Caco-2 (cell line): ENCODE data around the gene OR2T10. TPM values are rescaled to one million over a fixed set of nuclear protein-coding genes. Genes with fewer than 3 reads are reported as not detected.

ENCODE experiments used
- BruUV-seq: library from RNA; stranded (reverse); fragments of 400-500 nt; replicated peaks from 2 replicates; lab custom pipeline; 2021; lab: Mats Ljungman, UMichigan
- CTCF ChIA-PET: fragments of 300-600 bp; sonication (Branson Sonifier 250); formaldehyde crosslinking; loops from one replicate; lab custom pipeline; 2022; ENCODE audit warnings: antibody characterized with exemption; lab: Charles Lee
- POLR2A ChIA-PET: fragments of 300-600 bp; sonication (Branson Sonifier 250); formaldehyde crosslinking; loops from one replicate; lab custom pipeline; 2022; ENCODE audit warnings: antibody characterized with exemption; lab: Charles Lee
- DNase-seq, 2 experiments: peaks; one replicate each; pipeline versions ENCODE4 v3.0.0 to v3.0.0-alpha.2; 2020 to 2022
- H3K27me3 ChIP-seq: replicated peaks from 2 replicates; pipeline ENCODE4 v1.6.0; 2011; ENCODE audit warnings: low read length; ENCODE audit not compliant: control insufficient read depth, insufficient read depth
- H3K36me3 ChIP-seq: 2 replicates; pipeline ENCODE4 v1.5.1; 2011; ENCODE audit warnings: low read length; ENCODE audit not compliant: control insufficient read depth, insufficient read depth
- H3K4me1 ChIP-seq: fragments of 250-450 bp; sonication (Bioruptor Pico); 2 replicates; pipeline ENCODE4 v1.5.1; 2020; ENCODE audit warnings: mild to moderate bottlenecking
- H3K4me3 ChIP-seq: 2 replicates; pipeline ENCODE4 v1.5.1; 2011; ENCODE audit warnings: low read depth, mild to moderate bottlenecking, control low read depth, low read length
- H3K9me3 ChIP-seq: fragments of 250-450 bp; sonication (Bioruptor Pico); 2 replicates; pipeline ENCODE4 v1.5.1; 2020; ENCODE audit warnings: mild to moderate bottlenecking, moderate library complexity
- H3K27ac Mint-ChIP-seq: one replicate; pipeline ENCODE4 v1.8.0; 2022; ENCODE audit warnings: mixed read lengths; ENCODE audit not compliant: unreplicated experiment
- H3K27me3 Mint-ChIP-seq: one replicate; pipeline ENCODE4 v1.8.0; 2022; ENCODE audit warnings: mixed read lengths; ENCODE audit not compliant: insufficient read depth, unreplicated experiment
- H3K36me3 Mint-ChIP-seq: one replicate; pipeline ENCODE4 v1.8.0; 2022; ENCODE audit warnings: mild to moderate bottlenecking, mixed read lengths; ENCODE audit not compliant: insufficient read depth, unreplicated experiment
- H3K4me1 Mint-ChIP-seq: one replicate; pipeline ENCODE4 v1.8.0; 2022; ENCODE audit warnings: low read depth, mixed read lengths; ENCODE audit not compliant: unreplicated experiment
- H3K4me3 Mint-ChIP-seq: one replicate; pipeline ENCODE4 v1.8.0; 2022; ENCODE audit warnings: mild to moderate bottlenecking, moderate library complexity, mixed read lengths; ENCODE audit not compliant: unreplicated experiment
- H3K9me3 Mint-ChIP-seq: one replicate; pipeline ENCODE4 v1.8.0; 2022; ENCODE audit warnings: mixed read lengths; ENCODE audit not compliant: unreplicated experiment
- CTCF ChIP-seq, 2 experiments: fragments of 200-600 bp in 1 of 2; IDR thresholded peaks; 1 replicate in 1 of 2; 2 replicates in 1 of 2; pipeline versions ENCODE4 v1.5.1 to v1.8.0; 2011 to 2022; ENCODE audit warnings: antibody characterized with exemption in 1 of 2, control low read depth in 1 of 2, inconsistent platforms in 1 of 2, low read depth in 1 of 2, low read length in 1 of 2, mild to moderate bottlenecking in 1 of 2, moderate library complexity in 1 of 2; ENCODE audit not compliant: insufficient read depth in 1 of 2, severe bottlenecking in 1 of 2, unreplicated experiment in 1 of 2
- intact Hi-C: fragments of 100-400 bp; cut with micrococcal nuclease; formaldehyde crosslinking; loops from one replicate; pipeline ENCODE4 v1.10.0; 2022; ENCODE audit not compliant: unreplicated experiment
- total RNA-seq: library from RNA; stranded (reverse); gene quantifications from 2 replicates; pipeline ENCODE4 v1.2.3, GENCODE V29; 2022

The OR2T10 gene
- total RNA-seq, 1 experiment from 2014 or later: not detected

GRCh38 chr1:248610301-248610700 is 12.8 kb upstream of the OR2T10 start:
- no peak for TF ChIP-seq CTCF (IDR thresholded peaks at IDR 0.05; ENCODE audit: insufficient read depth in 1 of 2, low read depth in 1 of 2, low read length in 1 of 2, severe bottlenecking in 1 of 2, unreplicated experiment in 1 of 2)
- Histone ChIP-seq H3K4me3 (no peak overlapping the region), H3K4me1 (no peaks in the 10 kb centered on the region), H3K27me3 (no peaks in the 10 kb centered on the region), H3K9me3 (no peaks in the 10 kb centered on the region), H3K36me3 (no peaks in the 10 kb centered on the region)
- H3K9me3 Mint-ChIP-seq: no peaks in the 10 kb centered on the region
- H3K27me3 Mint-ChIP-seq: peaks cover 3% of the 10 kb centered on the region
- H3K4me3 Mint-ChIP-seq: no peak overlapping the region
- no peak overlapping the region for H3K27ac Mint-ChIP-seq
- DNase-seq: no peak
- no peaks in the 10 kb centered on the region for H3K4me1 Mint-ChIP-seq
- BruUV-seq: no TSS peak
- CTCF ChIA-PET: no interaction called here
- intact Hi-C loops: no loop called here
- no peaks in the 10 kb centered on the region for H3K36me3 Mint-ChIP-seq
- POLR2A ChIA-PET: no interaction called here

GRCh38 chr1:248599396-248599795 is 1.9 kb upstream of the OR2T10 start:
- no peaks in the 10 kb centered on the region for H3K36me3 ChIP-seq
- DNase-seq: no peak
- Mint-ChIP-seq H3K27ac (no peak overlapping the region), H3K4me3 (no peak overlapping the region), H3K27me3 (no peaks in the 10 kb centered on the region), H3K36me3 (no peaks in the 10 kb centered on the region), H3K4me1 (no peaks in the 10 kb centered on the region), H3K9me3 (no peaks in the 10 kb centered on the region)
- H3K4me1 ChIP-seq: no peaks in the 10 kb centered on the region
- TF ChIP-seq CTCF (IDR thresholded peaks at IDR 0.05; ENCODE audit: insufficient read depth in 1 of 2, low read depth in 1 of 2, low read length in 1 of 2, severe bottlenecking in 1 of 2, unreplicated experiment in 1 of 2): no peak
- no peaks in the 10 kb centered on the region for H3K27me3 ChIP-seq
- BruUV-seq: no TSS peak
- POLR2A ChIA-PET: no interaction called here
- H3K4me3 ChIP-seq: no peak overlapping the region
- H3K9me3 ChIP-seq: no peaks in the 10 kb centered on the region
- CTCF ChIA-PET: no interaction called here
- intact Hi-C loops: no loop called here

- no peak for DNase-seq
- H3K27me3 Mint-ChIP-seq: no peaks in the 10 kb centered on the region
- no peaks in the 10 kb centered on the region for H3K4me1 ChIP-seq
- H3K9me3 ChIP-seq: no peaks in the 10 kb centered on the region
- no peaks in the 10 kb centered on the region for H3K36me3 Mint-ChIP-seq
- H3K27ac Mint-ChIP-seq: no peak overlapping the region
- BruUV-seq: no TSS peak
- ChIA-PET CTCF (no interaction called here), POLR2A (no interaction called here)
- no peak overlapping the region for H3K4me3 ChIP-seq
- TF ChIP-seq CTCF (IDR thresholded peaks at IDR 0.05; ENCODE audit: insufficient read depth in 1 of 2, low read depth in 1 of 2, low read length in 1 of 2, severe bottlenecking in 1 of 2, unreplicated experiment in 1 of 2): no peak
- H3K4me3 Mint-ChIP-seq: no peak overlapping the region
- intact Hi-C loops: no loop called here
- no peaks in the 10 kb centered on the region for H3K9me3 Mint-ChIP-seq
- no peaks in the 10 kb centered on the region for H3K27me3 ChIP-seq
- H3K4me1 Mint-ChIP-seq: no peaks in the 10 kb centered on the region
- H3K36me3 ChIP-seq: no peaks in the 10 kb centered on the region
These were observed 885 bp downstream of the OR2T10 start for GRCh38 chr1:248596615-248597014.
